Gastrocnemius medialis (tissue), 4 donors: ENCODE data around the gene PGPEP1. TPM values are rescaled to one million over a fixed set of nuclear protein-coding genes. Genes with fewer than 3 reads are reported as not detected.

Experiments used
- ATAC-seq, 2 donors: fragments of 150-250 bp; one replicate each; pipeline ENCODE4 v1.9.1; 2016
- DNase-seq, 2 donors: peaks; one replicate each; pipeline ENCODE4 v3.0.0-alpha.2; 2019
- H3K27ac ChIP-seq, 4 donors: fragments of 200-600 bp; sonication (generic); 1 replicate in 1 of 4; 2 replicates in 3 of 4; pipeline ENCODE4 v1.5.1; 2016 to 2018; ENCODE audit warnings: mild to moderate bottlenecking in 2 of 4, moderate library complexity in 1 of 4
- H3K27me3 ChIP-seq, 3 donors: fragments of 200-600 bp; sonication (generic) in 2 of 3; 1 replicate in 1 of 3; 2 replicates in 2 of 3; pipeline versions ENCODE4 v1.5.1 to v1.6.0; 2016 to 2019; ENCODE audit warnings: mild to moderate bottlenecking in 1 of 3, moderate library complexity in 1 of 3
- H3K36me3 ChIP-seq, 2 donors: fragments of 200-600 bp; sonication (generic) in 1 of 2; one replicate each; pipeline ENCODE4 v1.5.1; 2017 to 2018
- H3K4me1 ChIP-seq, 2 donors: fragments of 200-600 bp; sonication (generic) in 1 of 2; one replicate each; pipeline ENCODE4 v1.5.1; 2016 to 2017; ENCODE audit warnings: mild to moderate bottlenecking in 2 of 2
- H3K4me3 ChIP-seq, 4 donors: fragments of 200-600 bp; sonication (generic) in 3 of 4; 1 replicate in 1 of 4; 2 replicates in 3 of 4; pipeline ENCODE4 v1.5.1; 2016 to 2019; ENCODE audit warnings: mild to moderate bottlenecking in 2 of 4
- H3K9me3 ChIP-seq, 3 donors: fragments of 200-600 bp; sonication (generic) in 2 of 3; 1 replicate in 1 of 3; 2 replicates in 2 of 3; pipeline ENCODE4 v1.5.1; 2016 to 2019
- POLR2A ChIP-seq, 2 donors: fragments of 450-650 bp; IDR thresholded peaks; one replicate each; pipeline ENCODE4 v1.6.1; 2017; ENCODE audit warnings: antibody characterized with exemption in 2 of 2, mild to moderate bottlenecking in 2 of 2, moderate library complexity in 2 of 2
- in situ Hi-C, 4 donors: fragments of 200-750 bp; cut with MboI; loops; one replicate each; pipeline versions ENCODE4 v1.15.0 to v1.8.0; 2017; ENCODE audit warnings: low sequenced_read_pairs in 4 of 4
- intact Hi-C: fragments of 100-400 bp; cut with DNase I; formaldehyde crosslinking; loops from one replicate; pipeline ENCODE4 v1.15.1; 2023; ENCODE audit warnings: low total_unique reads
- total RNA-seq, 4 donors: library from RNA; depleted of rRNA; stranded (reverse); fragments of >200 nt; gene quantifications; one replicate each; pipeline versions ENCODE4 v1.1.0 to v1.2.3, GENCODE V29; 2016
- TF ChIP-seq, protein P1 (sequence below), 5 experiments: fragments of 450-650 bp in 3 of 5; fragments of 200-600 bp in 2 of 5; sonication (generic) in 2 of 5; IDR thresholded peaks in 4 of 5; conservative IDR thresholded peaks in 1 of 5; 1 replicate in 4 of 5; 2 replicates in 1 of 5; pipeline ENCODE4 v1.5.1; 2016 to 2019; ENCODE audit warnings: antibody characterized with exemption in 5 of 5, mild to moderate bottlenecking in 3 of 5, moderate library complexity in 3 of 5

PGPEP1 gene
- total RNA-seq, 4 donors from 2014 or later: 11.7 to 42.3 (median 23.6) TPM

DNA sequence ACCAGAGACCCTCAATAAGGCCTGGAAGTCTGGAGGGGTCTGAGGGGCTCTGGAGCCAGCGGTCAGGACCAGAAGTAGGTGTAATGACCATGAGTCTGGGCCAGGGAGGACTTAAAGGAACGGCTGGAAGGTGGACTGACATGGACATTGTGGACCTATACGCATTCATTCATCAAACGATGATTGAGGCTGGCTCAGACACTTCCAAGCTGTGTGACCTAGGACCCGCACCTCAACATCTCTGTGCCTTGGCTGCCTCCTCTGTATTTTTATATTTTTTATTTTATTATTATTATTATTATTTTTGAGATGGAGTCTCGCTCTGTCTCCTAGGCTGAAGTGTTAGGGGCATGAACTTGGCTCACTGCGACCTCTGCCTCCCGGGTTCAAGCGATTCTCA lies 66.4 kb downstream of the PGPEP1 start:
- ATAC-seq (no peak), DNase-seq (no peak)
- H3K27ac ChIP-seq: no peak overlapping the region
- no peaks in the 10 kb centered on the region for H3K9me3 ChIP-seq
- intact Hi-C loops (loop anchor here (10.0 kb wide), 1 partner anchor 152 kb away; a partner anchor contains a TSS), in situ Hi-C loops (loop anchor here in 3 of 4 donors (10.0 to 25.0 kb wide), 3 partner anchors 52 to 144 kb away; partner anchors contain the start of genes IQCN (in 2 of the 3) and PGPEP1 (in 1 of the 3))
- TF ChIP-seq, protein P1, sequence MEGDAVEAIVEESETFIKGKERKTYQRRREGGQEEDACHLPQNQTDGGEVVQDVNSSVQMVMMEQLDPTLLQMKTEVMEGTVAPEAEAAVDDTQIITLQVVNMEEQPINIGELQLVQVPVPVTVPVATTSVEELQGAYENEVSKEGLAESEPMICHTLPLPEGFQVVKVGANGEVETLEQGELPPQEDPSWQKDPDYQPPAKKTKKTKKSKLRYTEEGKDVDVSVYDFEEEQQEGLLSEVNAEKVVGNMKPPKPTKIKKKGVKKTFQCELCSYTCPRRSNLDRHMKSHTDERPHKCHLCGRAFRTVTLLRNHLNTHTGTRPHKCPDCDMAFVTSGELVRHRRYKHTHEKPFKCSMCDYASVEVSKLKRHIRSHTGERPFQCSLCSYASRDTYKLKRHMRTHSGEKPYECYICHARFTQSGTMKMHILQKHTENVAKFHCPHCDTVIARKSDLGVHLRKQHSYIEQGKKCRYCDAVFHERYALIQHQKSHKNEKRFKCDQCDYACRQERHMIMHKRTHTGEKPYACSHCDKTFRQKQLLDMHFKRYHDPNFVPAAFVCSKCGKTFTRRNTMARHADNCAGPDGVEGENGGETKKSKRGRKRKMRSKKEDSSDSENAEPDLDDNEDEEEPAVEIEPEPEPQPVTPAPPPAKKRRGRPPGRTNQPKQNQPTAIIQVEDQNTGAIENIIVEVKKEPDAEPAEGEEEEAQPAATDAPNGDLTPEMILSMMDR (IDR thresholded peaks at IDR 0.05 in 4 of 5, conservative IDR thresholded peaks at IDR 0.05 in 1 of 5): no peak
- no peak for TF ChIP-seq POLR2A (IDR thresholded peaks at IDR 0.05)
- H3K4me1 ChIP-seq: no peaks in the 10 kb centered on the region
- no peaks in the 10 kb centered on the region for H3K36me3 ChIP-seq
- no peaks in the 10 kb centered on the region for H3K27me3 ChIP-seq
- no peak overlapping the region for H3K4me3 ChIP-seq

DNA sequence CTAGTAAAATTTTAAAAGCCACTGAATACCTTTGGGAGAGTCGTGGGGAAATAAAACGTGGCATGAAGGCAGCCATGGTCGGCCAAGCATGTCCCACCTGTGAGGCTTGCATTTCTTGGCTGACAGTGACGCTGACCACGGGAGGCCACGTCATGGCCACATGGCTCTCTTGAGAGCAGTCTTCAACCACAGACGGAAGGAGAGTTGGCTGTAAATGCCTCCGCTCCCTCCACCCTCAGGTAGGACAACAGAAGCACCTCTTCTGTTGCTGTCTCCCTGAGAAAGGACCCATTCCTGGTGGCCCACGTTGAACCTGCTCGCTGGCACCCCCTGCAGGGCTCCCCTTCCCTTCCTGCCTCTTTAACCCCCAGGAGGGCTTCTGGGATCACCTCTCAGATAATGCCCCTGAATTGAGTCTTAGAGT lies 67.7 kb downstream of the PGPEP1 start:
- no peak overlapping the region for H3K27ac ChIP-seq
- H3K27me3 ChIP-seq: no peaks in the 10 kb centered on the region
- no peaks in the 10 kb centered on the region for H3K9me3 ChIP-seq
- no peak overlapping the region for H3K4me3 ChIP-seq
- intact Hi-C loops: loop anchor here (10.0 kb wide), 1 partner anchor 153 kb away; a partner anchor contains a TSS
- no peaks in the 10 kb centered on the region for H3K36me3 ChIP-seq
- no peaks in the 10 kb centered on the region for H3K4me1 ChIP-seq
- ATAC-seq: peak in 1 of 2 donors; percentile 21
- in situ Hi-C loops: loop anchor here in 3 of 4 donors (10.0 to 25.0 kb wide), 3 partner anchors 53 to 146 kb away; partner anchors contain the start of genes IQCN (in 2 of the 3) and PGPEP1 (in 1 of the 3)
- DNase-seq: no peak
- TF ChIP-seq, protein P1 (IDR thresholded peaks at IDR 0.05 in 4 of 5, conservative IDR thresholded peaks at IDR 0.05 in 1 of 5): peak in 3 of 5 experiments; percentile 15 to 40 (median 36)
- TF ChIP-seq POLR2A (IDR thresholded peaks at IDR 0.05): no peak

DNA sequence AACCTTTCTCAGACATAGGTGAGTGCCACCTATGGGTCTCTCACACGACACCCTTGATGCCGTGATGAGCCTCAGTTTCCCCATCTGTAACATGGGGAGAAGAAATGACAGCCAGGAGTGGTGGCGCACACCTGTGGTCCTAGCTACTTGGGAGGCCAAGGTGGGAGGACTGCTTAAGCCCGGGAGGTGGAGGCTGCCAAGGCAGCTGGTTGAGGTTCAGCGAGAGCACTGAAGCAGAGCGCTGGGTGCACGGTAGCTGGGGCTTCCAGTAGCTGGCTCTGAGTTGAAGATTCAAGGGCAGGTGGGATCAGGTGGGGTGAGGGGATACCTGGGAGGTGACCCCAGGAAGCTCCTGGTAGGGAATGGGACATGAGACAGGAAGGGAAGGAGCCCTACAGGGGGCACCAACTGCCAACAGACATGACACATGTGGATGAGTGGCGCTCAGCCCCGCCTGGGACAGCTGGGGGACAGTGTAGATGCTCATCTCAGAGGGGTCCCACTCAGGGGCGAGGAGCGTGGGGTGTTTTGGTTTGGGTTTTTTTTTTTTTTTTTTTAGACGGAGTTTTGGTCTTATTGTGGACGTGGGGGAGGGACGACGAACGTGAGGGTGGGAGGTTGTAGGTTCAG lies 72.3 kb downstream of the PGPEP1 start:
- Histone ChIP-seq H3K4me1 (peaks cover 7 to 20% of the 10 kb centered on the region in 2 donors), H3K27me3 (peaks cover 12 to 16% (median 13%) of the 10 kb centered on the region in 3 donors), H3K36me3 (no peaks in the 10 kb centered on the region), H3K9me3 (no peaks in the 10 kb centered on the region), H3K4me3 (no peak overlapping the region), H3K27ac (no peak overlapping the region)
- no peak for TF ChIP-seq POLR2A (IDR thresholded peaks at IDR 0.05)
- TF ChIP-seq, protein P1 (IDR thresholded peaks at IDR 0.05 in 4 of 5, conservative IDR thresholded peaks at IDR 0.05 in 1 of 5): no peak
- DNase-seq (no peak), ATAC-seq (no peak)
- in situ Hi-C loops: loop anchor here in 2 of 4 donors (25.0 kb wide), 1 partner anchor 150 kb away; the partner anchor contains the start of gene IQCN (in 2 of the 2)
- intact Hi-C loops: loop anchor here (5.0 to 10.0 kb wide), 2 partner anchors 135 to 208 kb away; partner anchors contain the start of gene RAB3A

DNA sequence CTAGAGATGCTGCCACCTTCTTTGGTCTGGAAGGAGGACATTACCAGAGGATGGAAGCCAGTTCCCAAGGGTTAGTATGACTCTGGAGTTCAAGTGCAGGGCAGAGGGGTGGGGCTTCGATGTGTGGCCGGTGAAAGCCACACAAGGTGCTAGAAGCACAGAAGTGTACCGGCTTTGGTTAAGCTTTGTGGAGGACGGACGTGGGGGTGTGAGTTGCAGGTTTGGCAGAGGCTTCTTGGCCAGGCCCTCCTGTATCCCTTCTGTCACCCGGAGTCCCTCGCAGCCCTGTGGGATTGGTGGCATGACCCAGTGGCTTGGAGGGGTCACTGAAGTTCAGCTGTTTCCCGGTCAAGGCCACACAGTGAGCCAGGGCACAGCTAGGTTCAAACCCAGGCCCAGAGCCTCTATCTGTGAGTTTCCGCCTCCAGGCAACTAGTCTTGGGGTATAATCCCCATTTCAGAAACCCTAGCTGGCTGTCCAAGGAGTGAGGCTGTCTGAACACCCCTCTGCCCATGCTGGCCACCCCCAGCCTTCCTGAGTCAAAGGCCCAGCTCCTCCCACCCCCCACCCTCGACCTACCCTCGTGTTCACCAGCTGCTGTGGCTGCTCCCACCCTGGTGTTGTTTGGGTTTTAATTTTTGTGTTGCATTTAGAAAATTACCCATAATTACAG lies 74.2 kb downstream of the PGPEP1 start:
- in situ Hi-C loops: loop anchor here in 2 of 4 donors (25.0 kb wide), 1 partner anchor 152 kb away; the partner anchor contains the start of gene IQCN (in 2 of the 2)
- no peak for TF ChIP-seq POLR2A (IDR thresholded peaks at IDR 0.05)
- TF ChIP-seq, protein P1 (IDR thresholded peaks at IDR 0.05 in 4 of 5, conservative IDR thresholded peaks at IDR 0.05 in 1 of 5): no peak
- Histone ChIP-seq H3K4me1 (peaks cover 18 to 32% of the 10 kb centered on the region in 2 donors), H3K27me3 (peaks cover 20 to 26% (median 21%) of the 10 kb centered on the region in 3 donors), H3K9me3 (no peaks in the 10 kb centered on the region), H3K27ac (peak overlapping the region; percentile 83 to 92 (median 84)), H3K4me3 (peak overlapping the region; percentile 24 to 35 (median 29)), H3K36me3 (no peaks in the 10 kb centered on the region)
- intact Hi-C loops: loop anchor here (5.0 to 10.0 kb wide), 2 partner anchors 137 to 210 kb away; partner anchors contain the start of gene RAB3A
- ATAC-seq: no peak
- no peak for DNase-seq
